Mucosa of stomach (tissue), 1 donor: ENCODE data around the gene SLC5A3.

Source experiments
- H3K27me3 ChIP-seq: one replicate; pipeline ENCODE4 v1.7.0; 2013; ENCODE audit warnings: mild to moderate bottlenecking, low read length; ENCODE audit not compliant: control insufficient read depth, insufficient read depth
- H3K36me3 ChIP-seq: one replicate; pipeline ENCODE4 v1.7.0; 2013; ENCODE audit warnings: low read length; ENCODE audit not compliant: control insufficient read depth, insufficient read depth
- H3K4me1 ChIP-seq: one replicate; pipeline ENCODE4 v1.7.0; 2013; ENCODE audit warnings: mild to moderate bottlenecking, low read length; ENCODE audit not compliant: control insufficient read depth, insufficient read depth
- H3K4me3 ChIP-seq: one replicate; pipeline ENCODE4 v1.7.0; 2013; ENCODE audit warnings: low read length
- H3K9ac ChIP-seq: one replicate; pipeline ENCODE4 v1.7.0; 2013; ENCODE audit warnings: mild to moderate bottlenecking, low read length, moderate library complexity
- H3K9me3 ChIP-seq: one replicate; pipeline ENCODE4 v1.7.0; 2013; ENCODE audit warnings: mild to moderate bottlenecking, low read length, moderate library complexity; ENCODE audit not compliant: control insufficient read depth
- donor health status: Pancreatic carcinoma.

The SLC5A3 gene

GRCh38 chr21:34091032-34091431, 17.7 kb downstream of the SLC5A3 start:
- Histone ChIP-seq H3K27me3 (no peaks in the 10 kb centered on the region), H3K4me1 (no peaks in the 10 kb centered on the region), H3K9me3 (no peaks in the 10 kb centered on the region), H3K36me3 (no peaks in the 10 kb centered on the region), H3K9ac (no peak overlapping the region), H3K4me3 (no peak overlapping the region)

- H3K9ac ChIP-seq, result no peak overlapping the region
- no peak overlapping the region for H3K4me3 ChIP-seq
- H3K4me1 ChIP-seq, result no peaks in the 10 kb centered on the region
- H3K36me3 ChIP-seq, result no peaks in the 10 kb centered on the region
- H3K27me3 ChIP-seq, result no peaks in the 10 kb centered on the region
- H3K9me3 ChIP-seq, result no peaks in the 10 kb centered on the region
These were observed 18.2 kb downstream of the SLC5A3 start for GRCh38 chr21:34091607-34092006.

GRCh38 chr21:34092262-34092921, 19.0 kb downstream of the SLC5A3 start:
- no peak overlapping the region for H3K9ac ChIP-seq
- no peaks in the 10 kb centered on the region for H3K9me3 ChIP-seq
- H3K4me1 ChIP-seq, result no peaks in the 10 kb centered on the region
- no peaks in the 10 kb centered on the region for H3K36me3 ChIP-seq
- H3K27me3 ChIP-seq, result no peaks in the 10 kb centered on the region
- H3K4me3 ChIP-seq, result no peak overlapping the region

- Histone ChIP-seq H3K9ac (no peak overlapping the region), H3K4me3 (no peak overlapping the region), H3K4me1 (no peaks in the 10 kb centered on the region), H3K9me3 (no peaks in the 10 kb centered on the region), H3K27me3 (no peaks in the 10 kb centered on the region), H3K36me3 (no peaks in the 10 kb centered on the region)
These were observed 19.7 kb downstream of the SLC5A3 start for GRCh38 chr21:34093083-34093482.

- Histone ChIP-seq H3K4me3 (no peak overlapping the region), H3K36me3 (no peaks in the 10 kb centered on the region), H3K27me3 (no peaks in the 10 kb centered on the region), H3K9me3 (no peaks in the 10 kb centered on the region), H3K4me1 (no peaks in the 10 kb centered on the region), H3K9ac (no peak overlapping the region)
These were observed 21.6 kb downstream of the SLC5A3 start for GRCh38 chr21:34094949-34095348.

GRCh38 chr21:34097442-34097841, 24.1 kb downstream of the SLC5A3 start:
- Histone ChIP-seq H3K4me3 (no peak overlapping the region), H3K27me3 (no peaks in the 10 kb centered on the region), H3K36me3 (no peaks in the 10 kb centered on the region), H3K4me1 (no peaks in the 10 kb centered on the region), H3K9ac (no peak overlapping the region), H3K9me3 (no peaks in the 10 kb centered on the region)

GRCh38 chr21:34100337-34100736, 27.0 kb downstream of the SLC5A3 start:
- Histone ChIP-seq H3K9ac (no peak overlapping the region), H3K4me1 (no peaks in the 10 kb centered on the region), H3K27me3 (no peaks in the 10 kb centered on the region), H3K4me3 (no peak overlapping the region), H3K36me3 (no peaks in the 10 kb centered on the region), H3K9me3 (no peaks in the 10 kb centered on the region)

- no peaks in the 10 kb centered on the region for H3K9me3 ChIP-seq
- H3K27me3 ChIP-seq, result no peaks in the 10 kb centered on the region
- no peaks in the 10 kb centered on the region for H3K4me1 ChIP-seq
- H3K9ac ChIP-seq, result no peak overlapping the region
- H3K4me3 ChIP-seq, result no peak overlapping the region
- no peaks in the 10 kb centered on the region for H3K36me3 ChIP-seq
These were observed 27.4 kb downstream of the SLC5A3 start for GRCh38 chr21:34100790-34101189.

GRCh38 chr21:34105947-34106541, 32.7 kb downstream of the SLC5A3 start:
- H3K4me3 ChIP-seq, result no peak overlapping the region
- H3K4me1 ChIP-seq, result no peaks in the 10 kb centered on the region
- no peaks in the 10 kb centered on the region for H3K9me3 ChIP-seq
- H3K36me3 ChIP-seq, result no peaks in the 10 kb centered on the region
- H3K27me3 ChIP-seq, result no peaks in the 10 kb centered on the region
- no peak overlapping the region for H3K9ac ChIP-seq

- Histone ChIP-seq H3K4me1 (no peaks in the 10 kb centered on the region), H3K27me3 (no peaks in the 10 kb centered on the region), H3K36me3 (no peaks in the 10 kb centered on the region), H3K4me3 (no peak overlapping the region), H3K9me3 (no peaks in the 10 kb centered on the region), H3K9ac (no peak overlapping the region)
These were observed 34.2 kb downstream of the SLC5A3 start for GRCh38 chr21:34107606-34108005.

- no peaks in the 10 kb centered on the region for H3K9me3 ChIP-seq
- H3K27me3 ChIP-seq, result no peaks in the 10 kb centered on the region
- H3K4me3 ChIP-seq, result no peak overlapping the region
- no peak overlapping the region for H3K9ac ChIP-seq
- H3K4me1 ChIP-seq, result no peaks in the 10 kb centered on the region
- no peaks in the 10 kb centered on the region for H3K36me3 ChIP-seq
These were observed 35.7 kb downstream of the SLC5A3 start for GRCh38 chr21:34109075-34109474.

GRCh38 chr21:34110594-34111202, 37.3 kb downstream of the SLC5A3 start:
- Histone ChIP-seq H3K9ac (no peak overlapping the region), H3K27me3 (no peaks in the 10 kb centered on the region), H3K4me1 (no peaks in the 10 kb centered on the region), H3K9me3 (no peaks in the 10 kb centered on the region), H3K4me3 (no peak overlapping the region), H3K36me3 (no peaks in the 10 kb centered on the region)
